Measurements from ENCODE around the gene CGB3.
"Not testable (repeated sequence)": the region's sequence is repeated elsewhere in the genome, so short reads cannot be mapped to it uniquely, and the experiment has no call there.

DNA sequence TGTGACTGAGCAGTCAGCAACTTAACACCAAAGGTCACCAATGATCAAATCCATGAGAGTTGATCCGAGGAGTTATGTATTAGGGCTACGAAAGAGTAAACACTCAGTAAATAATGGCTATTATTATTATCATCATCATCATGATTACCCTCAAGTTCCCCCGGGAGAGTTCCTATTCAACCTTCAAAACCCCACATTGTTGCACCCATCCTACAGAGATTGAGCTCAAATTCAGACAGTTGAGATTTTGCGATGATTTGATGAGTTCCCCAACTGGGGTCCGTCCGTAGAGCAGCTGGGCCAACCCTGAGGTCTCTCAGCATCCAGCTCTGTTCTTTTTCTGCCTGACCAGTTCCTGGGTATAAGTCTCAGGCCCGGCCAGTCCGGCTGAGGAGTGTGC lies 14.0 kb upstream of the CGB3 start:
- not testable (repeated sequence) for TF ChIP-seq CTCF (IDR thresholded peaks at IDR 0.05 in 2 of 3, conservative IDR thresholded peaks at IDR 0.05 in 1 of 3; ENCODE audit: borderline replicate concordance in 1 of 3, insufficient read depth in 1 of 3, low read depth in 2 of 3, low read length in 2 of 3); SIN3A (IDR thresholded peaks at IDR 0.05; ENCODE audit: low read depth); SP1 (IDR thresholded peaks at IDR 0.05; ENCODE audit: low read depth); EZH2 (IDR thresholded peaks at IDR 0.05); POLR2A (IDR thresholded peaks at IDR 0.05; ENCODE audit: borderline replicate concordance, extremely low read depth, insufficient read depth, insufficient read length); MAX (IDR thresholded peaks at IDR 0.05); JUND (IDR thresholded peaks at IDR 0.05); CEBPB (IDR thresholded peaks at IDR 0.05; ENCODE audit: low read depth); REST (IDR thresholded peaks at IDR 0.05; ENCODE audit: low read depth); POLR2AphosphoS5 (IDR thresholded peaks at IDR 0.05; ENCODE audit: low read depth, low read length); ZNF274 (IDR thresholded peaks at IDR 0.05; ENCODE audit: low read depth, low read length); YY1 (IDR thresholded peaks at IDR 0.05; ENCODE audit: extremely low read depth, insufficient replicate concordance, low read depth, low read length); ATF3 (IDR thresholded peaks at IDR 0.05)

Measured in HCT116 (cell line).